CD4-positive, alpha-beta T cell treated with Interferon gamma for 1 hour (primary cell): ENCODE measurements around the gene LGALS9.
"Not testable (repeated sequence)": the region's sequence is repeated elsewhere in the genome, so short reads cannot be mapped to it uniquely, and the experiment has no call there.

ENCODE experiments used
- DNase-seq: peaks from one replicate; pipeline ENCODE4 v3.0.0-alpha.2; 2020

LGALS9 gene

GRCh38 chr17:27655525-27656111 is 24.6 kb downstream of the LGALS9 start:
- DNase-seq: not testable (repeated sequence)

GRCh38 chr17:27656620-27657019 is 25.6 kb downstream of the LGALS9 start:
- DNase-seq: not testable (repeated sequence)

- no peak for DNase-seq
These were observed 26.6 kb downstream of the LGALS9 start for GRCh38 chr17:27657620-27658019.

- DNase-seq: no peak
These were observed 28.7 kb downstream of the LGALS9 start for GRCh38 chr17:27659683-27660082.

- DNase-seq: no peak
These were observed 29.4 kb downstream of the LGALS9 start for GRCh38 chr17:27660436-27660835.

- DNase-seq: no peak
These were observed 33.1 kb downstream of the LGALS9 start for GRCh38 chr17:27663936-27664605.

- no peak for DNase-seq
These were observed 33.6 kb downstream of the LGALS9 start for GRCh38 chr17:27664606-27664965.

- DNase-seq: no peak
These were observed 34.6 kb downstream of the LGALS9 start for GRCh38 chr17:27665549-27665948.

- not testable (repeated sequence) for DNase-seq
These were observed 35.3 kb downstream of the LGALS9 start for GRCh38 chr17:27666270-27666669.

GRCh38 chr17:27666831-27667560 is 36.0 kb downstream of the LGALS9 start:
- no peak for DNase-seq

GRCh38 chr17:27667656-27668487 is 36.9 kb downstream of the LGALS9 start:
- no peak for DNase-seq

- DNase-seq: no peak
These were observed 37.5 kb downstream of the LGALS9 start for GRCh38 chr17:27668488-27668823.

GRCh38 chr17:27669136-27669535 is 38.1 kb downstream of the LGALS9 start:
- no peak for DNase-seq

- no peak for DNase-seq
These were observed 38.9 kb downstream of the LGALS9 start for GRCh38 chr17:27669850-27670249.

GRCh38 chr17:27670791-27671590 is 40.0 kb downstream of the LGALS9 start:
- no peak for DNase-seq

GRCh38 chr17:27671591-27671910 is 40.6 kb downstream of the LGALS9 start:
- DNase-seq: no peak

- DNase-seq: not testable (repeated sequence)
These were observed 41.0 kb downstream of the LGALS9 start for GRCh38 chr17:27671977-27672480.

GRCh38 chr17:27674335-27674734 is 43.3 kb downstream of the LGALS9 start:
- DNase-seq: no peak

GRCh38 chr17:27677191-27677590 is 46.2 kb downstream of the LGALS9 start:
- no peak for DNase-seq

GRCh38 chr17:27686322-27686721 is 55.3 kb downstream of the LGALS9 start:
- DNase-seq: not testable (repeated sequence)

- no peak for DNase-seq
These were observed 59.9 kb downstream of the LGALS9 start for GRCh38 chr17:27690882-27691281.

GRCh38 chr17:27695254-27695814 is 64.3 kb downstream of the LGALS9 start:
- not testable (repeated sequence) for DNase-seq
